ENCODE results near the gene DRC3. TPM values are rescaled to one million over a fixed set of nuclear protein-coding genes. Genes with fewer than 3 reads are reported as not detected.

Gene DRC3
- total RNA-seq, 4 donors from 2014 or later, result 0.71 to 4.2 (median 1.4) TPM

DNA sequence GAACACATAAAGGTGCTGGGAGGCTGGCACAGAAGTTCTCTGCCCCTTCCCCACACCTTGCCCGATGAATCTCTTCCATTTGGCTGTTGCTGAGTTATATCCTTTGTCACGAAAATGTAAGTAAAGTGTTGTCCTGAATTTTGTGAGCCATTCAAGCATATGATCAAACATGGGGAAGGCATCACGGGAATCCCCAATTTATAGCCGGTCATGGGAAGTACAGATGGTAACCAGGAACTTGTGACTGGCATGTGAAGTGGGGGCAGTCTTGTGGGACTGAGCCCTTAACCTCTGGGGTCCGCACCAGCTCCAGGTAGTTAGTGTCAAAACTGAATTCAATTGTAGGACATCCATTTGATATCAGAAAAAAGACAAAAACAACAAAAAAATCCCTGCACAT, 13.7 kb upstream of the DRC3 start:
- no peak for TF ChIP-seq POLR2AphosphoS5 (IDR thresholded peaks at IDR 0.05)
- TF ChIP-seq EP300 (IDR thresholded peaks at IDR 0.05), result no peak
- TF ChIP-seq, protein P1, sequence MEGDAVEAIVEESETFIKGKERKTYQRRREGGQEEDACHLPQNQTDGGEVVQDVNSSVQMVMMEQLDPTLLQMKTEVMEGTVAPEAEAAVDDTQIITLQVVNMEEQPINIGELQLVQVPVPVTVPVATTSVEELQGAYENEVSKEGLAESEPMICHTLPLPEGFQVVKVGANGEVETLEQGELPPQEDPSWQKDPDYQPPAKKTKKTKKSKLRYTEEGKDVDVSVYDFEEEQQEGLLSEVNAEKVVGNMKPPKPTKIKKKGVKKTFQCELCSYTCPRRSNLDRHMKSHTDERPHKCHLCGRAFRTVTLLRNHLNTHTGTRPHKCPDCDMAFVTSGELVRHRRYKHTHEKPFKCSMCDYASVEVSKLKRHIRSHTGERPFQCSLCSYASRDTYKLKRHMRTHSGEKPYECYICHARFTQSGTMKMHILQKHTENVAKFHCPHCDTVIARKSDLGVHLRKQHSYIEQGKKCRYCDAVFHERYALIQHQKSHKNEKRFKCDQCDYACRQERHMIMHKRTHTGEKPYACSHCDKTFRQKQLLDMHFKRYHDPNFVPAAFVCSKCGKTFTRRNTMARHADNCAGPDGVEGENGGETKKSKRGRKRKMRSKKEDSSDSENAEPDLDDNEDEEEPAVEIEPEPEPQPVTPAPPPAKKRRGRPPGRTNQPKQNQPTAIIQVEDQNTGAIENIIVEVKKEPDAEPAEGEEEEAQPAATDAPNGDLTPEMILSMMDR (IDR thresholded peaks at IDR 0.05), result no peak
- TF ChIP-seq POLR2A (IDR thresholded peaks at IDR 0.05; ENCODE audit: low read depth), result no peak
- no peaks in the 10 kb centered on the region for H3K9me3 ChIP-seq
- H3K27ac ChIP-seq (replicated peaks in 1 of 4), result peak overlapping the region; percentile 62 to 73 (median 70)
- WGBS, result 77% methylated on average over 5 of the region's 5 CpGs
- H3K27me3 ChIP-seq, result no peaks in the 10 kb centered on the region
- DNase-seq (ENCODE audit: extremely low spot score), result no peak
- H3K4me1 ChIP-seq, result peaks cover 40 to 59% (median 55%) of the 10 kb centered on the region in 4 donors
- no peak overlapping the region for H3K4me3 ChIP-seq
- intact Hi-C loops (cut with DNase I), result no loop called here
- peaks cover 0 to 13% (median 3%) of the 10 kb centered on the region in 4 donors for H3K36me3 ChIP-seq

DNA sequence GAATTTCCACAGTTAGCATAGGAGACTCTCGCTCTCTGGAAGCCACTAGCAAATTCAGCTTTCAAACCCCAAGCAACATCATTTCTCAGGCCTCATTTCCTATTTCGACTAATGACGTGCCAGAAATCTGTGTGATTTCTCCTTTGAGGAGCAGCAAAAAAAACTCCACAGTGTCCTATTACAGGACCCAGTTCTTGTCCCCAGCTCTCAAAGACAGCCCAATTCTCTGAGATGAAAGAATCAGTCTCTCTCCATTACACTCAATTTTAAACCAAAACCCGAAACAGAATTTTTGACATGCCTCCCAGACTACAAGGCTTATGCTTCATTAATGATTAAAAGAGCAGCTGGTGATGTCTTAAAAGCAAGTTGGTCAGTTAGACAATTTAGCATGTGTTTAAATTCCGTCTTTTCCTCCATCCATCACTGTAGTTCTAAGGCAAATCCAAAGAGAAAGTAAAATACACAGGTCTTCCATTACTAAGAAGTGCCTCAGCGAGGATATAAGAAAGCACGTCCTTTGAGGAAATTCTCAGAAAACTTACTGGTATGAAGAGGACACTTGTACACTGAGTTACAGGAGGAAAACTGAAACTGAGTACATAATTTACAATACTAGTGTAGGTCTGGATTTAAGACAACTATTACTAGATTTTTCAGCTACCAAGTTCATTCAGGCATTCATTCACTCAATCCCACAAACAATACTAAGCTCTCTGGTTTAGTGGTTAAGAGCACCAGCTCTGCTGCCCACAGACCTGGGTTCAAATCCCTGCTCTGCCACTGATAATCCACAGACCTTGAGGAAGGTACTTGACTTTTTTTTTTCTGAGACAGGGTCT, 12.9 kb upstream of the DRC3 start:
- Histone ChIP-seq H3K9me3 (no peaks in the 10 kb centered on the region), H3K4me1 (peaks cover 45 to 62% (median 61%) of the 10 kb centered on the region in 4 donors), H3K27me3 (no peaks in the 10 kb centered on the region), H3K4me3 (peak overlapping the region; percentile 24 to 43 (median 38)), H3K27ac (replicated peaks in 1 of 4) (peak overlapping the region; percentile 62 to 73 (median 70)), H3K36me3 (peaks cover 0 to 9% (median 3%) of the 10 kb centered on the region in 4 donors)
- TF ChIP-seq POLR2A (IDR thresholded peaks at IDR 0.05; ENCODE audit: low read depth), result no peak
- TF ChIP-seq, protein P1 (IDR thresholded peaks at IDR 0.05), result no peak
- TF ChIP-seq EP300 (IDR thresholded peaks at IDR 0.05), result no peak
- no peak for TF ChIP-seq POLR2AphosphoS5 (IDR thresholded peaks at IDR 0.05)
- DNase-seq (ENCODE audit: extremely low spot score), result no peak
- 14% methylated on average over 7 of the region's 7 CpGs for WGBS
- intact Hi-C loops (cut with DNase I), result no loop called here

DNA sequence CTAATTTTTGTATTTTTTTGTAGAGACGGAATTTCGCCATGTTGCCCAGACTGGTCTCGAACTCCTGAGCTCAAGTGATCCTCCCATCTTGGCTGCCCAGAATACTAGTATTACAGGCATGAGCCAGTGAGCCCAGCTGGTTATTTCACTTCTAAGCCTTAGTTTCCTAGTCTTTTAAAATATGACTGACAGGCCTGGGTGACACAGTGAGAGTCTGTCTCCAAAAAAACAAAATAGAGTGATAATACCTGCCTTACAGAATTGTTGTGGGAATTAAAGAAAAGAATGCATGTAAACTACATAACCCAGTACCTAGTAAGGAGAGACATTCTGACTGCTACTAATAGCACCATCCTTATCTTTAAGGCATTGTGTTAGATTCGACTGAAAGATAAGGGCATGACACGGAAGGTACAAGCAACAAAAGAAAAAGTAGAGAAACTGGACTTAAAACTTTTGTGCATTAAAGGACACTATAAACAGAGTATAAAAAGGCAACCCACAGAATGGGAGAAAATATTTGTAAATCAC, 12.1 kb upstream of the DRC3 start:
- H3K4me1 ChIP-seq, result peaks cover 53 to 70% (median 68%) of the 10 kb centered on the region in 4 donors
- H3K9me3 ChIP-seq, result no peaks in the 10 kb centered on the region
- TF ChIP-seq, protein P1 (IDR thresholded peaks at IDR 0.05), result no peak
- TF ChIP-seq POLR2AphosphoS5 (IDR thresholded peaks at IDR 0.05) (no peak), POLR2A (IDR thresholded peaks at IDR 0.05; ENCODE audit: low read depth) (no peak), EP300 (IDR thresholded peaks at IDR 0.05) (no peak)
- H3K36me3 ChIP-seq, result peaks cover 0 to 2% (median under 1%) of the 10 kb centered on the region in 4 donors
- peak overlapping the region; percentile 62 to 73 (median 70) for H3K27ac ChIP-seq (replicated peaks in 1 of 4)
- no peak for DNase-seq (ENCODE audit: extremely low spot score)
- 74% methylated on average over 5 of the region's 5 CpGs for WGBS
- no peak overlapping the region for H3K4me3 ChIP-seq
- H3K27me3 ChIP-seq, result no peaks in the 10 kb centered on the region
- intact Hi-C loops (cut with DNase I), result no loop called here

DNA sequence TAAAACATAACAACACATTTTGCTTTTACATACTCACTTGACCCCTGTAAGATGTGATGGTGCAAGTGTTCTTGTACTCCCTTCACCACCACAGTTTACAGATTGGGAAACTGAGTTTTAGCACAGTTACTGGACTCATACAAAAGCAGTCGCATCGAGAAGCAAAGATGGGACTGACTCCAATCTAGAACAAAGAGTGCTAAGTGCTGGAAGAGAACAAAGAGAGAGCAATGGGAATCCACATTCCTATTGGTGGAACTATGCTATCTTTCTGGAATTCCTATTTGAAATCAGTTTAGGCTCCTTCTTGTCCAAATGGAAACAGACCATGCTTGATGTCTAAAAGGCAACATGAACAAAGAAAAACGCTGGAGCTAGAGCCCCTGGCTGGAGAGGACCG, 9.6 kb upstream of the DRC3 start:
- H3K9me3 ChIP-seq, result no peaks in the 10 kb centered on the region
- peaks cover 42 to 69% (median 58%) of the 10 kb centered on the region in 4 donors for H3K4me1 ChIP-seq
- H3K27ac ChIP-seq (replicated peaks in 1 of 4), result no peak overlapping the region
- intact Hi-C loops (cut with DNase I), result no loop called here
- H3K27me3 ChIP-seq, result no peaks in the 10 kb centered on the region
- H3K4me3 ChIP-seq, result no peak overlapping the region
- WGBS, result 79% methylated on average over 4 of the region's 4 CpGs
- TF ChIP-seq POLR2AphosphoS5 (IDR thresholded peaks at IDR 0.05), result no peak
- TF ChIP-seq EP300 (IDR thresholded peaks at IDR 0.05), result no peak
- TF ChIP-seq, protein P1 (IDR thresholded peaks at IDR 0.05), result no peak
- no peak for TF ChIP-seq POLR2A (IDR thresholded peaks at IDR 0.05; ENCODE audit: low read depth)
- DNase-seq (ENCODE audit: extremely low spot score), result no peak
- no peaks in the 10 kb centered on the region for H3K36me3 ChIP-seq

All from esophagus muscularis mucosa (tissue), 4 donors.